HG02763 (cell line): ENCODE measurements around the gene BDH1.
"Not testable (repeated sequence)": the region's sequence is repeated elsewhere in the genome, so short reads cannot be mapped to it uniquely, and the experiment has no call there.

Source experiments
- ATAC-seq: cut with Tn5 transposase; IDR thresholded peaks from one replicate; pipeline ENCODE4 v1.9.1; 2021; ENCODE audit warnings: mild to moderate bottlenecking, moderate library complexity; ENCODE audit not compliant: unreplicated experiment

The BDH1 gene

GRCh38 chr3:197580253-197580691, 24.5 kb upstream of the BDH1 start:
- ATAC-seq: no peak

GRCh38 chr3:197578376-197578775, 22.6 kb upstream of the BDH1 start:
- no peak for ATAC-seq

GRCh38 chr3:197577366-197578074, 21.8 kb upstream of the BDH1 start:
- ATAC-seq: no peak

GRCh38 chr3:197576838-197577237, 21.1 kb upstream of the BDH1 start:
- ATAC-seq: no peak

DNA sequence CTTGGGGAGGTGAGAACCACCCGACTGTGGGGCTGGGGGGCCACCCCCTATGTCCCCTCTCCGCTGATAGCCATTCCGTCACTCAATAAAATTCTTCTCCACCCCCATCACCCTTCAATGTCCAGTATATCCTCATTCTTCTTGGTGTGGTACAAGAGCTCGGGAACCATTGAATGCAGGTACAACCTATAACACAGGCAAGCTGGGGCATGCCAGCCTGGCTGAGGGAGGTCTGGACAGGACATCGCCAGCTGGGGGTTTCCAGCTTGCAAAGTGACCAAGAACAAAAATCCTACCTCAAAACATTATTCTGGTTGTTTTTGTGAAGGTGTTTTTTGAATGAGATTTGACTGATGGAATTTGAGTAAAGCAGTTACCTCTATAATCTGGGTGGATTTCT, 19.6 kb upstream of the BDH1 start:
- no peak for ATAC-seq

DNA sequence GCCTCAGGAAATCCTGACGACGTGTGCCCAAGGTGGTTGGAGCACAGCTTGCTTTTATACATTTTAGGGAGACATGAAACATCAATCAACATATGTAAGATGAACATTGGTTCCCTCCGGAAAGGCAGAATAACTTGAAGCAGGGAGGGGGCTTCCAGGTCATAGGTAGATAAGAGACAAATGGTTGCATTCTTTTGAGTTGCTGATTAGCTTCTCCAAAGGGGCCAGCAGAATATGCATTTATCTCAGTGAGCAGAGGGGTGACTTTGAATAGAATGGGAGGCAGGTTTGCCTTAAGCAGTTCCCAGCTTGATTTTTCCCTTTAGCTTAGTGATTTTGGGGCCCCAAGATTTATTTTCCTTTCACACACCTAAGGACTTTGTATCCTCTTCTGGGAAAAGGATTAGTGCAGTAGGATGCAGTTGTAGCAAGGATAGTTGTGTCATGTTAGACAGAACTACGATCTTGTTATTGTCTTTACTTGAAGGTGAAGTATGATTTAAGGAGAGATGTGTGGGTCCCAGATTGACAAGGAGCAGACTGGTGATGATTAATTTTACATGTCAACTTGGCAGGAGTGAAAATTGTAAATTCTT, 18.7 kb upstream of the BDH1 start:
- ATAC-seq: not testable (repeated sequence)

GRCh38 chr3:197573048-197573767, 17.4 kb upstream of the BDH1 start:
- ATAC-seq: no peak

GRCh38 chr3:197571880-197572172, 16.1 kb upstream of the BDH1 start:
- ATAC-seq: not testable (repeated sequence)

- ATAC-seq: not testable (repeated sequence)
Observed at GRCh38 chr3:197571074-197571879, 15.5 kb upstream of the BDH1 start.

GRCh38 chr3:197569433-197569832, 13.7 kb upstream of the BDH1 start:
- not testable (repeated sequence) for ATAC-seq

DNA sequence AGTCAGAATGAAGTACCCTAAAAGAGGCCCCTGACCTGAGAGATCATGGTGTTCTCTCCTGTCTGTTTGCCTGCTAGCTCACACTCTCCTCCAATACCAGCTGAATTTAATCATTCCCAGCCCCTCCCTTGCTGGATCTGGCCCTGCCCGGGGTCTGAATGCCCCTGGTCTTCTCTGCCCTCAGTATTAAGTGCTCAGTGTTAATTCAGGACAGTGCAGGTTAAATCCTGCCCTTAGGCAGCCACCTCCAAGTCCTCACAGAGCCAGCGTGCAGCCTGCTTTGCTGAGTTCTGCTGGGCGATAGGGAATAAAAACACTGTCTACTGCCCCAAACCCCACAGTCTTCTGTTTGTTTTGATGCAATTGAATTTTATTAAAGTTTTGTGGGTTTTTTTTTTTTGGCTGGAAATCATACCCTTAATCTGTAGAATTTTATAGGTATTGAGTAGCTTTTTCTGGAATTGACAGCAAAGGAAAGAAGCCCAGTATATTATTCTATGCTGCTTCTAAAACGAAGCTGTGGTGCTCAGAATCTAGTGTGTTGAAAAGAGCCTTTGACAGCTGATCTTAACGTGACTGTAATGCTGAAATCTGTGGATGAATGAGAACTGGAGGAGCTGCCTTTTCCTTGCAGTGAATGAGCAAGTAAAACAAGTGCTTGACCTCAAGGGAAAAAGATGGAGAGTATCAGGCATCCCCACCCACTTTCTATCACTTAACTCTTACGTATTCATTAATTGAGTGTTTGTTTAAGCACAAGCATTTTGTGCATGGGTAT, 12.3 kb upstream of the BDH1 start:
- ATAC-seq: no peak

- not testable (repeated sequence) for ATAC-seq
Observed at GRCh38 chr3:197566155-197566554, 10.4 kb upstream of the BDH1 start.

- ATAC-seq: no peak
Observed at GRCh38 chr3:197564097-197564843, 8.5 kb upstream of the BDH1 start.

- no peak for ATAC-seq
Observed at GRCh38 chr3:197562398-197563251, 6.9 kb upstream of the BDH1 start.

DNA sequence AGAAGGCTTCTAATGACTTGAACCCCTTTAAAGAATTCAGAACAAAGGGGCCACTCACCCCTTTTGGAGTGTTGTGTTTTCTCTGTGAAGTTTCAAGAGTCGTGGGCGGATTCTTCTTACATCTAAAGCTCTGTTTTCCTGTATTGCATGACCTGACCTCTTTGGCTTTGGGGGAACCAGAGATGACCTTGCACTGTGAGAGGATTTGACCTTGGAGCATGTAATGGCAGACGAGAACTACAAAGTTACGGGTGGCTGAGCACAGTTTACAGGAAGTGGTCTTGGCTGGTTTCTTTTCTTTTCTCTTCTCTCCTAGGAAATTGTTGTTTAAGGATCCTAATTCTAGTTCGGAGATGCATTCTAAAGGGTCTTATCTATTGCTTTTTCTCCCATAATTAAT, 6.2 kb upstream of the BDH1 start:
- ATAC-seq: no peak

- ATAC-seq: no peak
Observed at GRCh38 chr3:197559651-197560050, 3.9 kb upstream of the BDH1 start.

- ATAC-seq: peak; percentile 97
Observed at GRCh38 chr3:197554562-197555280, 1.0 kb downstream of the BDH1 start.

DNA sequence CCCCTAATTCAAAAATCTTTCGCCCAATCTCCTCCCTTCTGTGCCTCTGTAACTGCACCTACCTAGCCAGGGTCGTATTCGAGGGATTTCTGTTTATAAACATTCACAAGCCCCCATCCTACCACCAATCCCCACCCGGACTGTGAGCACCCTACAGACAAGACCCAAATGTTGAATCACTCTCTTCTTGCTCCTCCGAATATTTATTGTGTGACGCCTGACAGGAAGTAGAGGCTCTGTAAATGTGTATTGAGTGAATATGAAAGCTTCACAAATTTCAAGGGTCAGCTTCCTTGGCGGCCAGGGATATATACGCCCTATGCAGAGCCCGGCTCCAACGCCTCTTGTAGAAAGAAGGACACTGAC, 1.6 kb downstream of the BDH1 start:
- ATAC-seq: no peak
